ENCODE results near the gene MYOD1. TPM values are rescaled to one million over a fixed set of nuclear protein-coding genes. Genes with fewer than 3 reads are reported as not detected.

The MYOD1 gene
- total and polyA plus RNA-seq, 7 experiments from 2014 or later = not detected

DNA sequence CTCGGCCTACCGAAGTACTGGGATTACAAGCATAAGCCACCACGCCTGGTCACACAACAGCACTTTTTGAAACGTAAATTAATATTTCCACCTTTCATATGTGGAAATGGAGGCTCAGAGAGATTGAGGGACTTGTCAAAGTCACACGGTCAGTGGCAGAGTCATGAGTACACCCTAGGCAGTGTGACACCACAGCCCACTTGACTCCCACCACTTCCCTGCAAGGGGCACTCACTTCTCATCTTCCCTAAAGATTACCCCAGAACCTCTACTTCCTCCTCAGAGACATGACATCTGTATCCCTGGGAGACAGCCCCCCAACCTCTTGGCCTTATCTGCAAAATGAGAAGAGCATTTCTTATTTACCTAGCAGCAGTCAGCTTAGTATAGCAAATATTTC lies 16.5 kb upstream of the MYOD1 start:
- no peak overlapping the region for H3K27ac Mint-ChIP-seq
- ATAC-seq = no peak
- DNase-seq = no peak
- no peaks in the 10 kb centered on the region for H3K36me3 Mint-ChIP-seq
- peaks cover 0 to 15% (median 5%) of the 10 kb centered on the region in 11 donors for H3K9me3 Mint-ChIP-seq
- H3K36me3 ChIP-seq (ENCODE audit: control insufficient read depth in 2 of 3, insufficient read depth in 3 of 3, low read length in 3 of 3) = no peaks in the 10 kb centered on the region
- ChIA-PET CTCF (interaction anchor here (0.7 kb wide), 1 partner anchor 72 kb away, joined by 3 read pairs; no protein-coding TSS in a partner anchor), POLR2A (no interaction called here)
- no peak overlapping the region for H3K27ac ChIP-seq (ENCODE audit: low read depth, low read length)
- H3K4me1 Mint-ChIP-seq = peaks cover 0 to 1% (median 0%) of the 10 kb centered on the region in 7 donors
- H3K4me1 ChIP-seq (ENCODE audit: control insufficient read depth in 2 of 2, insufficient read depth in 2 of 2, low read length in 2 of 2) = no peaks in the 10 kb centered on the region
- H3K27me3 ChIP-seq (ENCODE audit: control insufficient read depth in 2 of 2, insufficient read depth in 2 of 2, low read length in 2 of 2) = no peaks in the 10 kb centered on the region
- no peaks in the 10 kb centered on the region for H3K9me3 ChIP-seq (ENCODE audit: control insufficient read depth in 2 of 3, low read length in 3 of 3)
- peaks cover 15 to 39% (median 26%) of the 10 kb centered on the region in 5 donors for H3K27me3 Mint-ChIP-seq
- H3K4me3 Mint-ChIP-seq = no peak overlapping the region
- intact Hi-C loops (cut with micrococcal nuclease) = no loop called here
- H3K4me3 ChIP-seq (ENCODE audit: low read length) = no peak overlapping the region

GRCh38 chr11:17703951-17704350 lies 15.4 kb upstream of the MYOD1 start:
- Histone ChIP-seq H3K9me3 (ENCODE audit: control insufficient read depth in 2 of 3, low read length in 3 of 3) (no peaks in the 10 kb centered on the region), H3K27ac (ENCODE audit: low read depth, low read length) (no peak overlapping the region), H3K27me3 (ENCODE audit: control insufficient read depth in 2 of 2, insufficient read depth in 2 of 2, low read length in 2 of 2) (no peaks in the 10 kb centered on the region), H3K36me3 (ENCODE audit: control insufficient read depth in 2 of 3, insufficient read depth in 3 of 3, low read length in 3 of 3) (no peaks in the 10 kb centered on the region), H3K4me1 (ENCODE audit: control insufficient read depth in 2 of 2, insufficient read depth in 2 of 2, low read length in 2 of 2) (no peaks in the 10 kb centered on the region), H3K4me3 (ENCODE audit: low read length) (no peak overlapping the region)
- no peak for DNase-seq
- Mint-ChIP-seq H3K36me3 (no peaks in the 10 kb centered on the region), H3K9me3 (peaks cover 0 to 15% (median 5%) of the 10 kb centered on the region in 11 donors), H3K4me3 (no peak overlapping the region), H3K4me1 (peaks cover 0 to 1% (median 0%) of the 10 kb centered on the region in 7 donors), H3K27ac (no peak overlapping the region), H3K27me3 (peaks cover 9 to 39% (median 21%) of the 10 kb centered on the region in 5 donors)
- ATAC-seq = no peak
- POLR2A ChIA-PET = no interaction called here
- CTCF ChIA-PET = no interaction called here
- intact Hi-C loops (cut with micrococcal nuclease) = no loop called here

DNA sequence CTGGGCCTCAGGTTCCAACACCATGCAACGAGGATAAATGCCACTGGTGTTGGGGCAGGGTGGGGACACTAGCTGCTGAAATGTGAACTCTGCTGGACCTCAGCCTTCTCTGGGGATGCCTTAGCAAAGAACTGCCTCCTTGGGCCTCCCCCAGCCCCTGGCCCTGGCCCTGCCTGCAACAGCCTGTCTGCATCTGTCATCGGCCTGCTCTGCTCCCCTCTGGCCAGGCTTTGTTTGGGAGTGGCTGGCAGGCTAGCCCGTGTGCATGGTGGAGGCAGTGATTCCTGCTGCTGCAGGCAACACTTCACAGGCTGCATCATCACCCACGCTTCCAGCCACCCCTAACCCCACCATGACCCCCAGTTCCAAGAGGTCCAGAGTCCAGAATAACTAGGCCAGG lies 11.5 kb upstream of the MYOD1 start:
- ATAC-seq = no peak
- Mint-ChIP-seq H3K9me3 (peaks cover 0 to 15% (median 5%) of the 10 kb centered on the region in 11 donors), H3K4me3 (no peak overlapping the region), H3K27ac (no peak overlapping the region), H3K4me1 (peaks cover 0 to 1% (median 0%) of the 10 kb centered on the region in 7 donors), H3K27me3 (peaks cover 12 to 39% (median 17%) of the 10 kb centered on the region in 5 donors), H3K36me3 (no peaks in the 10 kb centered on the region)
- no peaks in the 10 kb centered on the region for H3K27me3 ChIP-seq (ENCODE audit: control insufficient read depth in 2 of 2, insufficient read depth in 2 of 2, low read length in 2 of 2)
- no peak overlapping the region for H3K27ac ChIP-seq (ENCODE audit: low read depth, low read length)
- no peaks in the 10 kb centered on the region for H3K4me1 ChIP-seq (ENCODE audit: control insufficient read depth in 2 of 2, insufficient read depth in 2 of 2, low read length in 2 of 2)
- ChIA-PET CTCF (no interaction called here), POLR2A (no interaction called here)
- no peak overlapping the region for H3K4me3 ChIP-seq (ENCODE audit: low read length)
- no peaks in the 10 kb centered on the region for H3K9me3 ChIP-seq (ENCODE audit: control insufficient read depth in 2 of 3, low read length in 3 of 3)
- no peaks in the 10 kb centered on the region for H3K36me3 ChIP-seq (ENCODE audit: control insufficient read depth in 2 of 3, insufficient read depth in 3 of 3, low read length in 3 of 3)
- intact Hi-C loops (cut with micrococcal nuclease) = loop anchor here in 1 of 2 donors (5.0 kb wide), 1 partner anchor 1389 kb away; no protein-coding TSS in a partner anchor
- no peak for DNase-seq

DNA sequence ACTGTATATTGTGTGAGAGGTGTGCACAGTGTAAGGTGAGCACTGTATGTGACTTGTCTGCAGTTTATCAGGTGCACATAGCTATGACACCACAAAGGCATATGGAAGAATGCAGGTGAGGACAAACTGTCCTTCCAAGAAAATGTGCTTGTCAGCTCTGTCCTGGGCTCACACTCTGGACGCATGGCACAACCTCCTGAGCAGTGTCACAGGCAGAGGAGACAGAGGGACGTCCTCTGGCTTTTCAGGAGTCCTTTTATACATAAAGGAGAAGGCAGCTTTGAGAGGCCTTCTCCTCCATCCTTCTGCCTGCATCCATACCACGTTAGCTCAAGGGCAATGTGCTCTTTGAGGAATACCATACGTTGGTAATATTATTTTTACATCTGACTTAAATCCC lies 7.5 kb upstream of the MYOD1 start:
- H3K27ac ChIP-seq (ENCODE audit: low read depth, low read length) = no peak overlapping the region
- peaks cover 0 to 4% of the 10 kb centered on the region in 2 donors for H3K27me3 ChIP-seq (ENCODE audit: control insufficient read depth in 2 of 2, insufficient read depth in 2 of 2, low read length in 2 of 2)
- Mint-ChIP-seq H3K4me1 (no peaks in the 10 kb centered on the region), H3K27ac (no peak overlapping the region), H3K9me3 (no peaks in the 10 kb centered on the region), H3K27me3 (peaks cover 8 to 28% (median 11%) of the 10 kb centered on the region in 5 donors), H3K36me3 (no peaks in the 10 kb centered on the region), H3K4me3 (no peak overlapping the region)
- intact Hi-C loops (cut with micrococcal nuclease) = no loop called here
- DNase-seq (no peak), ATAC-seq (no peak)
- CTCF ChIA-PET = no interaction called here
- POLR2A ChIA-PET = no interaction called here
- H3K9me3 ChIP-seq (ENCODE audit: control insufficient read depth in 2 of 3, low read length in 3 of 3) = no peaks in the 10 kb centered on the region
- H3K36me3 ChIP-seq (ENCODE audit: control insufficient read depth in 2 of 3, insufficient read depth in 3 of 3, low read length in 3 of 3) = no peaks in the 10 kb centered on the region
- H3K4me1 ChIP-seq (ENCODE audit: control insufficient read depth in 2 of 2, insufficient read depth in 2 of 2, low read length in 2 of 2) = no peaks in the 10 kb centered on the region
- H3K4me3 ChIP-seq (ENCODE audit: low read length) = no peak overlapping the region

GRCh38 chr11:17713851-17714250 lies 5.5 kb upstream of the MYOD1 start:
- intact Hi-C loops (cut with micrococcal nuclease) = no loop called here
- no peak overlapping the region for H3K27ac Mint-ChIP-seq
- H3K9me3 Mint-ChIP-seq = no peaks in the 10 kb centered on the region
- peaks cover 0 to 4% of the 10 kb centered on the region in 2 donors for H3K27me3 ChIP-seq (ENCODE audit: control insufficient read depth in 2 of 2, insufficient read depth in 2 of 2, low read length in 2 of 2)
- DNase-seq (no peak), ATAC-seq (no peak)
- no peak overlapping the region for H3K27ac ChIP-seq (ENCODE audit: low read depth, low read length)
- no peaks in the 10 kb centered on the region for H3K4me1 Mint-ChIP-seq
- no peak overlapping the region for H3K4me3 Mint-ChIP-seq
- CTCF ChIA-PET = no interaction called here
- H3K4me3 ChIP-seq (ENCODE audit: low read length) = no peak overlapping the region
- peaks cover 8 to 21% (median 13%) of the 10 kb centered on the region in 5 donors for H3K27me3 Mint-ChIP-seq
- no peaks in the 10 kb centered on the region for H3K36me3 ChIP-seq (ENCODE audit: control insufficient read depth in 2 of 3, insufficient read depth in 3 of 3, low read length in 3 of 3)
- H3K4me1 ChIP-seq (ENCODE audit: control insufficient read depth in 2 of 2, insufficient read depth in 2 of 2, low read length in 2 of 2) = no peaks in the 10 kb centered on the region
- H3K9me3 ChIP-seq (ENCODE audit: control insufficient read depth in 2 of 3, low read length in 3 of 3) = no peaks in the 10 kb centered on the region
- POLR2A ChIA-PET = no interaction called here
- H3K36me3 Mint-ChIP-seq = no peaks in the 10 kb centered on the region

- no peak overlapping the region for H3K4me3 Mint-ChIP-seq
- Histone ChIP-seq H3K4me1 (ENCODE audit: control insufficient read depth in 2 of 2, insufficient read depth in 2 of 2, low read length in 2 of 2) (no peaks in the 10 kb centered on the region), H3K27me3 (ENCODE audit: control insufficient read depth in 2 of 2, insufficient read depth in 2 of 2, low read length in 2 of 2) (peaks cover 0 to 4% of the 10 kb centered on the region in 2 donors), H3K4me3 (ENCODE audit: low read length) (no peak overlapping the region), H3K27ac (ENCODE audit: low read depth, low read length) (no peak overlapping the region), H3K9me3 (ENCODE audit: control insufficient read depth in 2 of 3, low read length in 3 of 3) (no peaks in the 10 kb centered on the region), H3K36me3 (ENCODE audit: control insufficient read depth in 2 of 3, insufficient read depth in 3 of 3, low read length in 3 of 3) (no peaks in the 10 kb centered on the region)
- ATAC-seq (no peak), DNase-seq (no peak)
- H3K4me1 Mint-ChIP-seq = peaks cover 0 to 1% (median 0%) of the 10 kb centered on the region in 7 donors
- ChIA-PET CTCF (no interaction called here), POLR2A (no interaction called here)
- H3K36me3 Mint-ChIP-seq = no peaks in the 10 kb centered on the region
- H3K27ac Mint-ChIP-seq = no peak overlapping the region
- H3K9me3 Mint-ChIP-seq = no peaks in the 10 kb centered on the region
- intact Hi-C loops (cut with micrococcal nuclease) = no loop called here
- H3K27me3 Mint-ChIP-seq = peaks cover 8 to 17% (median 16%) of the 10 kb centered on the region in 5 donors
Observed at GRCh38 chr11:17714356-17714854, 5.0 kb upstream of the MYOD1 start.

GRCh38 chr11:17714870-17715269 lies 4.5 kb upstream of the MYOD1 start:
- H3K27ac Mint-ChIP-seq = no peak overlapping the region
- POLR2A ChIA-PET = no interaction called here

More at GRCh38 chr11:17714870-17715269, 4.5 kb upstream of the MYOD1 start:
- CTCF ChIA-PET = no interaction called here
- no peaks in the 10 kb centered on the region for H3K36me3 Mint-ChIP-seq
- no peak for ATAC-seq
- no peaks in the 10 kb centered on the region for H3K36me3 ChIP-seq (ENCODE audit: control insufficient read depth in 2 of 3, insufficient read depth in 3 of 3, low read length in 3 of 3)
- peaks cover 0 to 1% (median 0%) of the 10 kb centered on the region in 7 donors for H3K4me1 Mint-ChIP-seq
- no peak overlapping the region for H3K4me3 ChIP-seq (ENCODE audit: low read length)
- H3K9me3 ChIP-seq (ENCODE audit: control insufficient read depth in 2 of 3, low read length in 3 of 3) = no peaks in the 10 kb centered on the region
- intact Hi-C loops (cut with micrococcal nuclease) = no loop called here
- H3K4me1 ChIP-seq (ENCODE audit: control insufficient read depth in 2 of 2, insufficient read depth in 2 of 2, low read length in 2 of 2) = no peaks in the 10 kb centered on the region
- no peak for DNase-seq
- H3K4me3 Mint-ChIP-seq = no peak overlapping the region
- H3K9me3 Mint-ChIP-seq = no peaks in the 10 kb centered on the region
- H3K27me3 ChIP-seq (ENCODE audit: control insufficient read depth in 2 of 2, insufficient read depth in 2 of 2, low read length in 2 of 2) = peaks cover 0 to 4% of the 10 kb centered on the region in 2 donors
- H3K27me3 Mint-ChIP-seq = peaks cover 8 to 17% (median 16%) of the 10 kb centered on the region in 5 donors
- no peak overlapping the region for H3K27ac ChIP-seq (ENCODE audit: low read depth, low read length)
